ENCODE measurements around the gene IZUMO4.

- TF ChIP-seq EZH2 (IDR thresholded peaks at IDR 0.05; ENCODE audit: low read depth) (no peak), CTCF (conservative IDR thresholded peaks at IDR 0.05) (no peak)
Measured at GRCh38 chr19:2112516-2113320, 16.0 kb downstream of the IZUMO4 start.

Data from PC-9 (cell line).